DOHH2 (cell line): Measurements from ENCODE around the gene TCF12.

Source experiments
- H3F3A ChIP-seq: fragments of 200-600 bp; sonication (generic), shearing (Covaris generic); 2 replicates; pipeline ENCODE4 v1.6.0; 2016; ENCODE audit warnings: antibody characterized with exemption, mild to moderate bottlenecking; ENCODE audit not compliant: control insufficient read depth, insufficient read depth
- H3K27ac ChIP-seq: fragments of 200-600 bp; sonication (generic); 2 replicates; pipeline ENCODE4 v1.5.1; 2014; ENCODE audit warnings: low read depth, mild to moderate bottlenecking, low read length, moderate library complexity
- H3K27me3 ChIP-seq: fragments of 200-600 bp; sonication (generic); 2 replicates; pipeline ENCODE4 v1.6.1; 2014; ENCODE audit warnings: mild to moderate bottlenecking, low read length, mixed read lengths; ENCODE audit not compliant: control insufficient read depth
- H3K36me3 ChIP-seq: fragments of 200-600 bp; sonication (generic); 2 replicates; pipeline ENCODE4 v1.6.1; 2014; ENCODE audit warnings: mild to moderate bottlenecking, low read length, moderate library complexity, mixed read lengths; ENCODE audit not compliant: control insufficient read depth
- H3K4me1 ChIP-seq: fragments of 200-600 bp; sonication (generic); 2 replicates; pipeline ENCODE4 v1.6.1; 2014; ENCODE audit warnings: mild to moderate bottlenecking, low read length, mixed read lengths; ENCODE audit not compliant: control insufficient read depth
- H3K4me2 ChIP-seq: fragments of 200-600 bp; sonication (generic); 2 replicates; pipeline ENCODE4 v1.6.0; 2014; ENCODE audit warnings: mild to moderate bottlenecking, low read length, moderate library complexity
- H3K4me3 ChIP-seq: fragments of 200-600 bp; sonication (generic); 2 replicates; pipeline ENCODE4 v1.5.1; 2014; ENCODE audit warnings: mild to moderate bottlenecking, low read length, mixed read lengths
- H3K79me2 ChIP-seq: fragments of 200-600 bp; sonication (generic); 2 replicates; pipeline ENCODE4 v1.6.1; 2014; ENCODE audit warnings: mild to moderate bottlenecking, low read length, mixed read lengths; ENCODE audit not compliant: control insufficient read depth
- H3K9me2 ChIP-seq: fragments of 200-600 bp; sonication (generic); replicated peaks from 2 replicates; pipeline ENCODE4 v1.6.1; 2014; ENCODE audit warnings: mild to moderate bottlenecking, low read length, mixed read lengths; ENCODE audit not compliant: control insufficient read depth
- H3K9me3 ChIP-seq: fragments of 200-600 bp; sonication (generic); 2 replicates; pipeline ENCODE4 v1.6.1; 2014; ENCODE audit warnings: antibody characterized with exemption, low read length, mixed read lengths; ENCODE audit not compliant: control insufficient read depth, insufficient read depth
- H4K20me1 ChIP-seq: fragments of 200-600 bp; sonication (generic); 2 replicates; pipeline ENCODE4 v1.6.0; 2014; ENCODE audit warnings: low read depth, mild to moderate bottlenecking, antibody characterized with exemption, low read length, moderate library complexity; ENCODE audit not compliant: control insufficient read depth, insufficient read depth
- CTCF ChIP-seq: fragments of 200-600 bp; sonication (generic); IDR thresholded peaks from one replicate; pipeline ENCODE4 v1.5.1; 2014; ENCODE audit warnings: antibody characterized with exemption, mild to moderate bottlenecking, low read depth, low read length; ENCODE audit not compliant: poor library complexity, severe bottlenecking
- EZH2phosphoT487 ChIP-seq: fragments of 200-600 bp; sonication (generic); IDR thresholded peaks from 2 replicates; pipeline ENCODE4 v1.6.1; 2017; ENCODE audit warnings: borderline replicate concordance, mild to moderate bottlenecking, antibody characterized with exemption, low read length, moderate library complexity, mixed read lengths

The TCF12 gene

GRCh38 chr15:57133127-57133968 lies 214.9 kb downstream of the TCF12 start:
- H3K4me2 ChIP-seq = no peak overlapping the region
- H3K4me3 ChIP-seq = no peak overlapping the region
- no peaks in the 10 kb centered on the region for H4K20me1 ChIP-seq
- H3F3A ChIP-seq = no peaks in the 10 kb centered on the region; the same call in 1 of the 2 replicates
- H3K36me3 ChIP-seq = no peaks in the 10 kb centered on the region; the same call in 1 of the 2 replicates
- no peaks in the 10 kb centered on the region for H3K9me3 ChIP-seq
- no peaks in the 10 kb centered on the region for H3K9me2 ChIP-seq
- TF ChIP-seq CTCF = no peak
- no peak for TF ChIP-seq EZH2phosphoT487
- peaks cover 24% of the 10 kb centered on the region for H3K4me1 ChIP-seq
- H3K27ac ChIP-seq = no peak overlapping the region
- no peaks in the 10 kb centered on the region for H3K27me3 ChIP-seq
- peaks cover 8% of the 10 kb centered on the region for H3K79me2 ChIP-seq

GRCh38 chr15:57134071-57134605 lies 215.7 kb downstream of the TCF12 start:
- Histone ChIP-seq H3F3A (no peaks in the 10 kb centered on the region; the same call in 1 of the 2 replicates), H4K20me1 (no peaks in the 10 kb centered on the region), H3K4me2 (peak overlapping the region; percentile 6; the same call in 1 of the 2 replicates), H3K27ac (no peak overlapping the region), H3K9me3 (no peaks in the 10 kb centered on the region), H3K9me2 (no peaks in the 10 kb centered on the region), H3K4me3 (no peak overlapping the region), H3K36me3 (no peaks in the 10 kb centered on the region; the same call in 1 of the 2 replicates), H3K79me2 (peaks cover 8% of the 10 kb centered on the region), H3K27me3 (no peaks in the 10 kb centered on the region), H3K4me1 (peaks cover 24% of the 10 kb centered on the region)
- no peak for TF ChIP-seq EZH2phosphoT487
- no peak for TF ChIP-seq CTCF

GRCh38 chr15:57134851-57135250 lies 216.4 kb downstream of the TCF12 start:
- Histone ChIP-seq H3F3A (no peaks in the 10 kb centered on the region; the same call in 1 of the 2 replicates), H3K27me3 (no peaks in the 10 kb centered on the region), H3K4me2 (no peak overlapping the region), H3K79me2 (peaks cover 8% of the 10 kb centered on the region), H3K4me1 (peaks cover 24% of the 10 kb centered on the region), H3K9me3 (no peaks in the 10 kb centered on the region), H3K9me2 (no peaks in the 10 kb centered on the region), H4K20me1 (no peaks in the 10 kb centered on the region), H3K36me3 (no peaks in the 10 kb centered on the region; the same call in 1 of the 2 replicates), H3K27ac (no peak overlapping the region), H3K4me3 (no peak overlapping the region)
- TF ChIP-seq CTCF (no peak), EZH2phosphoT487 (no peak)
